ENCODE data around the gene PLA2G2E. TPM values are rescaled to one million over a fixed set of nuclear protein-coding genes. Genes with fewer than 3 reads are reported as not detected.

PLA2G2E gene
- total and polyA plus RNA-seq, 4 donors = not detected

DNA sequence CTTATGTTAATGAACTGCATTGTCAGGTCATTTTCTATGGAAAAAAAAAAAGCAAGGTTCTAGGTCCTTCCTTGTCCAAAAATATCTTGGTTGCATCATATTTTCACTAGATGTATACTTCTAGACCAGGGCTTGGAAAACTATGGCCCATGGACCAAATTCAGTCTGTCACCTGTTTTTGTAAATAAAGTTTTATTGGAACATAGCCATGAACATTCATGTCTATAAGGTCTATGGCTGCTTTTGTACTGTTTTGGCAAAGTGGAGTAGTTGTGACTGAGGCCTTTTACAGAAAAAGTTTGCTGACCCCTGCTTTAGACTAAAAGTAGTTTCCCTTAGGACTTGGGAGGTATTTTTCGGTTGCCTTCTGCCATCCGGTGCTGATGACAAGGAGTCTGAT lies 19.2 kb upstream of the PLA2G2E start:
- 93 to 100% methylated on average over 2 of the region's 2 CpGs for WGBS, 2 donors
- Histone ChIP-seq H3K4me3 (no peak overlapping the region), H3K9ac (ENCODE audit: insufficient read depth in 1 of 2, low read length in 2 of 2) (no peak overlapping the region), H3K27ac (ENCODE audit: low read depth in 1 of 2, low read length in 1 of 2) (no peak overlapping the region), H3K36me3 (ENCODE audit: control insufficient read depth in 4 of 4, insufficient read depth in 4 of 4, low read length in 4 of 4) (no peaks in the 10 kb centered on the region), H3K9me3 (ENCODE audit: control insufficient read depth in 4 of 4, insufficient read depth in 3 of 4, low read length in 3 of 4) (no peaks in the 10 kb centered on the region), H3K4me1 (ENCODE audit: control insufficient read depth in 5 of 5, insufficient read depth in 5 of 5, low read length in 5 of 5) (peaks cover 0 to 17% (median 5%) of the 10 kb centered on the region in 5 donors), H3K27me3 (ENCODE audit: control insufficient read depth in 3 of 3, insufficient read depth in 3 of 3, low read length in 2 of 3) (peaks cover 0 to 10% (median 0%) of the 10 kb centered on the region in 3 donors)
- TF ChIP-seq, protein P1, sequence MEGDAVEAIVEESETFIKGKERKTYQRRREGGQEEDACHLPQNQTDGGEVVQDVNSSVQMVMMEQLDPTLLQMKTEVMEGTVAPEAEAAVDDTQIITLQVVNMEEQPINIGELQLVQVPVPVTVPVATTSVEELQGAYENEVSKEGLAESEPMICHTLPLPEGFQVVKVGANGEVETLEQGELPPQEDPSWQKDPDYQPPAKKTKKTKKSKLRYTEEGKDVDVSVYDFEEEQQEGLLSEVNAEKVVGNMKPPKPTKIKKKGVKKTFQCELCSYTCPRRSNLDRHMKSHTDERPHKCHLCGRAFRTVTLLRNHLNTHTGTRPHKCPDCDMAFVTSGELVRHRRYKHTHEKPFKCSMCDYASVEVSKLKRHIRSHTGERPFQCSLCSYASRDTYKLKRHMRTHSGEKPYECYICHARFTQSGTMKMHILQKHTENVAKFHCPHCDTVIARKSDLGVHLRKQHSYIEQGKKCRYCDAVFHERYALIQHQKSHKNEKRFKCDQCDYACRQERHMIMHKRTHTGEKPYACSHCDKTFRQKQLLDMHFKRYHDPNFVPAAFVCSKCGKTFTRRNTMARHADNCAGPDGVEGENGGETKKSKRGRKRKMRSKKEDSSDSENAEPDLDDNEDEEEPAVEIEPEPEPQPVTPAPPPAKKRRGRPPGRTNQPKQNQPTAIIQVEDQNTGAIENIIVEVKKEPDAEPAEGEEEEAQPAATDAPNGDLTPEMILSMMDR (IDR thresholded peaks at IDR 0.05; ENCODE audit: control extremely low read depth, extremely low read depth) = no peak
- ATAC-seq (ENCODE audit: insufficient read depth, low FRiP score) = no peak
- no peak for DNase-seq

DNA sequence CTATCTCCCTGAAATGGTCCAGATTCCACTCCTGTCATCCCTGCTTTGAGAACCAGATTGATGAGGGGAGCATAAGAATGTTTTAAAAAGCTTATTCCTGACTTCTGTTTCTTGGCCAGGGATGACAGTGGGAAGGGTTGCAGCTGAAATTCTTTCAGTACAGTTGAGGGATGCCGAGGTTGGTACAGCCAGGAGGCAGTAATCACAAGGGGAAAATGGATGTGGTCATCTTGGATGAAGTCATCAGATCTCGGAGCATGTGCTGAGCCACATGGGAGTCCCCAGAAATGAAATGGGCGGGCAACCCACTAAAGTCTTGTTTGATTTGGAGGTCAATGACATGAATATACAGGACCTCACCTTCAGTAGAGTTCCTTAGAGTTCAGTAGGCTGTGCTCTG lies 18.7 kb upstream of the PLA2G2E start:
- DNase-seq = no peak
- 75 to 88% methylated on average over 3 of the region's 3 CpGs for WGBS, 2 donors
- no peak for ATAC-seq (ENCODE audit: insufficient read depth, low FRiP score)

DNA sequence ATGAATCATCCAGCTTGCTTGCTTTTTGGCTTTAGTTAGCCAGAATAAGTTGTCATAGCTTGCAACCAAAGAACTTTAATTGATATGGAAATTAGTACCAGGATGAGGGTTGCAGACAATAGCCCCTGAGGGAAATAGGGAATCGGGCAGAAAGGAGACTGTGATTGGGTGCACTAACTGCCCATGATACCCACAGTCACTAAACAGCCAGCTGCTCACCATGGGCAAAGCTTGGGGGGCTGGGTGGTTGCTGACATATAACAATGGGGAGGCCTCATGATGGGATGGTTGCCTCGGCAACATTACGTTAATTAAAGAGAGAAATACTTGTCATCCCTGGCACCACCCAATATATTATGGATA lies 17.8 kb upstream of the PLA2G2E start:
- Histone ChIP-seq H3K27ac (ENCODE audit: low read depth in 1 of 2, low read length in 1 of 2) (no peak overlapping the region), H3K36me3 (ENCODE audit: control insufficient read depth in 4 of 4, insufficient read depth in 4 of 4, low read length in 4 of 4) (no peaks in the 10 kb centered on the region), H3K4me3 (no peak overlapping the region), H3K4me1 (ENCODE audit: control insufficient read depth in 5 of 5, insufficient read depth in 5 of 5, low read length in 5 of 5) (peaks cover 0 to 5% (median 4%) of the 10 kb centered on the region in 5 donors), H3K9me3 (ENCODE audit: control insufficient read depth in 4 of 4, insufficient read depth in 3 of 4, low read length in 3 of 4) (no peaks in the 10 kb centered on the region), H3K27me3 (ENCODE audit: control insufficient read depth in 3 of 3, insufficient read depth in 3 of 3, low read length in 2 of 3) (peaks cover 0 to 10% (median 0%) of the 10 kb centered on the region in 3 donors), H3K9ac (ENCODE audit: insufficient read depth in 1 of 2, low read length in 2 of 2) (no peak overlapping the region)
- WGBS, 2 donors = 92 to 95% methylated on average over 3 of the region's 3 CpGs
- TF ChIP-seq, protein P1 (IDR thresholded peaks at IDR 0.05; ENCODE audit: control extremely low read depth, extremely low read depth) = no peak
- no peak for DNase-seq
- no peak for ATAC-seq (ENCODE audit: insufficient read depth, low FRiP score)

More for the DNA sequence above, 18.7 kb upstream of the PLA2G2E start:
- no peak overlapping the region for H3K4me3 ChIP-seq
- H3K9me3 ChIP-seq (ENCODE audit: control insufficient read depth in 4 of 4, insufficient read depth in 3 of 4, low read length in 3 of 4) = no peaks in the 10 kb centered on the region
- H3K36me3 ChIP-seq (ENCODE audit: control insufficient read depth in 4 of 4, insufficient read depth in 4 of 4, low read length in 4 of 4) = no peaks in the 10 kb centered on the region
- no peak overlapping the region for H3K27ac ChIP-seq (ENCODE audit: low read depth in 1 of 2, low read length in 1 of 2)
- TF ChIP-seq, protein P1 (IDR thresholded peaks at IDR 0.05; ENCODE audit: control extremely low read depth, extremely low read depth) = no peak
- peaks cover 0 to 10% (median 0%) of the 10 kb centered on the region in 3 donors for H3K27me3 ChIP-seq (ENCODE audit: control insufficient read depth in 3 of 3, insufficient read depth in 3 of 3, low read length in 2 of 3)
- no peak overlapping the region for H3K9ac ChIP-seq (ENCODE audit: insufficient read depth in 1 of 2, low read length in 2 of 2)
- H3K4me1 ChIP-seq (ENCODE audit: control insufficient read depth in 5 of 5, insufficient read depth in 5 of 5, low read length in 5 of 5) = peaks cover 0 to 14% (median 5%) of the 10 kb centered on the region in 5 donors
